Measurements from ENCODE around the gene PLEKHH2.

GRCh38 chr2:43657241-43657640, 20.2 kb downstream of the PLEKHH2 start:
- TF ChIP-seq CTCF (IDR thresholded peaks at IDR 0.05; ENCODE audit: insufficient read depth, low read depth, low read length) (no peak), EZH2 (IDR thresholded peaks at IDR 0.05; ENCODE audit: insufficient read depth, low read length) (no peak)

Data from astrocyte (in vitro differentiated cells and primary cell).